Activated CD4-positive, CD25-positive, alpha-beta regulatory T cell treated with anti-CD3 and anti-CD28 coated beads, Interleukin-2, amount 50 U/mL, for 24 hours (primary cell): ENCODE data around the gene SLC4A1.

Experiments
- ATAC-seq, 2 donors: fragments of 150-1000 bp; cut with Tn5 transposase; one replicate each; pipeline ENCODE4 v1.10.0; 2021; ENCODE audit warnings: mild to moderate bottlenecking in 1 of 2, moderate library complexity in 1 of 2

SLC4A1 gene

GRCh38 chr17:44267818-44268490 lies at the start of gene SLC4A1:
Gene SLC4A1, minus strand, starts transcription at chr17:44268135. Its CDS starts 5,269 bp downstream, at chr17:44262866.
- no peak for ATAC-seq

GRCh38 chr17:44317545-44317944 lies 49.6 kb upstream of the SLC4A1 start:
- ATAC-seq: no peak

DNA sequence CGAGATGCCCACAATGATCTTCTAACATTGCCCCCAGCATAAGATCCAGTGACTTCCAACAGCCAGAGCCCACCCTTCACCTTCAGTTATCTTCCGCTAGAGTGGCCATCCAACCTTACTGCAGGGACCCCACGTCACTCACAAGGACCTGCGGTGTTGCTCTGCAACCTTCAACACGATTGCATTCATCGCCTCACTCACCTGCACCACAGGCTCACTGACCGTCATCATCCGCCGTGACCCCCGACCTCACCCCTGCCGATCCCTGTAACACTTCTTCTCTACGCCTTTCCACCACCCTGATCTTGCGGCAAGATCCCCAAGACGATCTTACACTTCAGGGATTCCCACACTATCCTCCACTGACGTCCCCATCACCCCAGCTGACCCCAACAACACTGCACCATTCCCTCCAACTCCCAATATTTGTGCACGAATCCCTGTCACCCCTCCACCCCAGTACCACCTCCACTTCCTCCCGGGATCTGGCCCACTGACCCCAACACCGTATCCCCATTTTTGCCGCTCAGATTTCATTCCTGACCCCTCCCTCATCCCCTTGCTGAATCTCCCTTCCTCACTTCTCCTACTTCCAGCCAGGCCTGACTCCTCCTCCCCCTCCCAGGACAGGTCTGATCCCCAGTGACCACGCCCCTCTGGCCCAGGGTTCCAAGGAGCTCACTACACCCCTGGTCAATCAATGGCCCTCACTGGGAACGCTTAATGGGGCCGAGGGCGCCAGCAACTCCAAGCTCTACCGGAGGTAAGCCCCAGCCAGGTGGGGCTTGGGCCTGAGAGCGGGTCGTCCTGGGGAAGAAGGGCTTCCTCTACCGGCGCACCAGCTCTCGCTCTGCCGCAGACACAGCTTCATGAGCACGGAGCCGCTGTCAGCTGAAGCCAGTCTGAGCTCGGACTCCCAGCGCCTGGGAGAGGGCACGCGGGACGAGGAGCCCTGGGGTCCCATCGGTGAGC lies 48.1 kb upstream of the SLC4A1 start:
- ATAC-seq: no peak

GRCh38 chr17:44314869-44315661 lies 47.1 kb upstream of the SLC4A1 start:
- peak; percentile 57 to 58 for ATAC-seq

GRCh38 chr17:44314524-44314868 lies 46.6 kb upstream of the SLC4A1 start:
- ATAC-seq: no peak

DNA sequence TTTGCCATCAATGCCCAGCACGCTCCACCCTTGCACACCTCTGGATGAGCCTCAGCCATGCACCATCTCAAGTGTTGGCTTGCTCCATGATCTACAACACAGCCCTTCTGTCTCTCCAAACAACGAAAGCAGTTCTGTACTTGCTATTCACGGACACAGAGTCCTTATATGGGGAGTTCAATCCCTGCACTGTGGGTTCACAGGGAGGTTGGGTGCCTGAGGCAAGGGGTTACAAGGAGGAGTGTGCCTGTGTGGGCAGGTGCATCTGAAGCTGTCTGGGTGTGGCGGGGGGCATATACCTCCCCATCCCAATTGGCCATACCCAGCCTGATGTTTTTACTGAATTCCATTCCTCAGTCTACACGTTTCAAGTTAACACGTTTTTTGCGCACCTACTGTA lies 46.1 kb upstream of the SLC4A1 start:
- no peak for ATAC-seq

GRCh38 chr17:44312396-44313104 lies 44.6 kb upstream of the SLC4A1 start:
- no peak for ATAC-seq

GRCh38 chr17:44311562-44312181 lies 43.7 kb upstream of the SLC4A1 start:
- ATAC-seq: no peak

- no peak for ATAC-seq
These were observed 42.9 kb upstream of the SLC4A1 start for GRCh38 chr17:44310609-44311376.

DNA sequence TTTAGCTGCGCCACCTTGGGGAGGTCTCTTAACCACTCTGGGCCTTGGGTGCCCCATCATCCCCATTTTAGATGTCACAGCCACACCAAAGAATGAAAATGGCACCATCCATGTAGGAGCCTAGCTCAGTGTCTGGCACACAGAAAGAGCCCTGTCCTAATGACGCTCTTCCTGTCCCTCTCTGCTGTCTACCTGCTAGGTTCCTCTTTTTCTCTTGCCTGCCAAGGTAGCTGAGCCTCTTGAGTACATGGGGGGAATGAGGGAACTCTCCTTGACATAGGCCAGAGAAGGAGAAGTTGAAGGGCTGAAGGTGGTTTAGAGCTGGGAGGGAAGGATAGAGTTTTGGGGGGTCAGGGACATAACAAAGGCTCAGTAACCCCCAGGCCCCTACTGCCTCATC lies 42.3 kb upstream of the SLC4A1 start:
- no peak for ATAC-seq

DNA sequence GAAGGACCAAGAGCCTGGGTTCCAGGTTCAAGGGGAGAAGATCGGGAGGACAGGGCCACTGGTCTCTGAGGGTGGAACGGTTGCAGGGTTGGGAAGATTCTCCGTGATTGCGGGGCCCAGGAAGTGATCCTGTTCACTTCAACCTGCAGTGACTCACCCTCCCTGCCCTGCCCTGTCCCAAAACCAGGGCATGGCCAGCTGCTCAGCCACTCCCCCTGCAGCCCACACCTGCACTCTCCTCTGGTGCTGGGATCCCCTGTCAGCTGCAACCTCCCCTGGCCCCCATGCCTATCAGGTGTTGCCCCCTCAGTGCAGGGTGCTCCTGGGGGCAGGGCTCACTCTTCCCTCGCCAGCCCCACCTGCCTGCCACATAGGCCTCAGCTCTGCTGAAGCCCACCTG lies 41.5 kb upstream of the SLC4A1 start:
- ATAC-seq: no peak

GRCh38 chr17:44308865-44309264 lies 40.9 kb upstream of the SLC4A1 start:
- ATAC-seq: no peak

- ATAC-seq: peak; percentile 84 to 85
These were observed 40.4 kb upstream of the SLC4A1 start, which contains the start of gene RUNDC3A for GRCh38 chr17:44308320-44308818. Gene RUNDC3A, plus strand, starts transcription at chr17:44308601. Its CDS starts 232 bp downstream, at chr17:44308833.

GRCh38 chr17:44307387-44308186 lies 39.7 kb upstream of the SLC4A1 start:
- ATAC-seq: peak in 1 of 2 donors; percentile 25

DNA sequence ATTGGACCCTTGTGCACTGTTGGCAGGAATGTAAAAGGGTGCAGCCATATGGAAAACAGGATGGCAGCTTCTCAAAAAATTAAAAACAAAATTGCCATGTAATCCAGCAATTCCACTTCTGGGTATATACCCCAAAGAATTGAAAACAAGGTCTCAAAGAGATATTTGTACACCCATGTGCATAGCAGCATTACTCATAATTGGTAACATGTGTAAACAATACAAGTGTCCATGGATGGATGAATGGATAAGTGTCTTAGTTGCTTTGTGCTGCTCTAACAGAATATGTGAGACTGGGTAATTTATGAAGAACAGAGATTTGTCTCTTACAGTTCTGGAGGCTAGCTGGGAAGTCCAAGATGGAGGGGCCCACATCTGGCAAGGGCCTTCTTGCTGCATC lies 36.7 kb upstream of the SLC4A1 start:
- no peak for ATAC-seq

GRCh38 chr17:44297975-44298374 lies 30.0 kb upstream of the SLC4A1 start:
- no peak for ATAC-seq

DNA sequence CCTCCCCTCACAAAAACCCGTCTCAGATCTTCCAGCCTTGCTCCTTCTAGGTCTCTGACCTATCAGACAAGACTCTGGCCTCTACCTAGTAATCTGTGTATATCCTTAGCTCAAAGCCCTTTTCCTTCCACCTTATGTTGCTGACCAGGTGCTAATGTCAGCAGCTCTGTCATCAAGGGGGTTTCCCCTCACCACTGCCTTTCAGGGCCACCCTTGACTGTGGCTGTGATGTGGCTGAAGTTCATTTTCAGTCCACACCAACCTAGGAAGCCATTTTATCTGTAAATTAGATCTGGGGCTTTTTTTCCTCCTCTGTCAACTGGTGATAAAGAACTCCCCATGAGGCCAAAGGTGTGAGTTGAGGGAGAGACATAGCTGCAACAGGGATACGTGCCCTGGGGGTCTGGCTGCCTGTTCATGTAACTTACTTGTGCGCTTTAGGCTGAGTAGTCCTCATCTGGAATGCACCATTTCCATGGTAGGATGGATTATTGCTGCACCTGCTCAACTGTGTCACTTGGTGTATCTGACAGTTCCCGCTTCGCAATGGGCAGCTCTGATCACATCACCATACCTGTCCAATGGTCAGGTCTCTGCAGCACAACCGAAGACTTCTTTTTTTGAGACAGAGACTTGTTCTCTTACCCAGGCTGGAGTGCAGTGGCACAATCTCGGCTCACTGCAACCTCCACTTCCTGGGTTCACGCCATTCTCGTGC lies 25.7 kb upstream of the SLC4A1 start:
- ATAC-seq: no peak

- no peak for ATAC-seq
These were observed 19.7 kb upstream of the SLC4A1 start for GRCh38 chr17:44287651-44288050.

- no peak for ATAC-seq
These were observed 16.1 kb upstream of the SLC4A1 start for GRCh38 chr17:44284024-44284400.
